GM12892 (cell line): ENCODE measurements around the gene CST8.

Experiments used
- DNase-seq: peaks from one replicate; pipeline ENCODE4 v3.0.0; 2011; ENCODE audit not compliant: insufficient read length
- FAIRE-seq: peaks from 2 replicates; lab custom pipeline; 2011; peaks lifted over from hg19 to GRCh38; lab: Jason Lieb, UNC
- POLR2A ChIP-seq: IDR thresholded peaks from 2 replicates; pipeline ENCODE4 v1.6.1; 2011; ENCODE audit warnings: low read depth, low read length, control low read depth
- POLR2AphosphoS5 ChIP-seq: IDR thresholded peaks from 2 replicates; pipeline ENCODE4 v1.6.1; 2011; ENCODE audit warnings: low read depth, low read length, control low read depth
- TAF1 ChIP-seq: IDR thresholded peaks from 2 replicates; pipeline ENCODE4 v1.6.1; 2011; ENCODE audit warnings: low read depth, mild to moderate bottlenecking, control low read depth, low read length, borderline replicate concordance

CST8 gene

DNA sequence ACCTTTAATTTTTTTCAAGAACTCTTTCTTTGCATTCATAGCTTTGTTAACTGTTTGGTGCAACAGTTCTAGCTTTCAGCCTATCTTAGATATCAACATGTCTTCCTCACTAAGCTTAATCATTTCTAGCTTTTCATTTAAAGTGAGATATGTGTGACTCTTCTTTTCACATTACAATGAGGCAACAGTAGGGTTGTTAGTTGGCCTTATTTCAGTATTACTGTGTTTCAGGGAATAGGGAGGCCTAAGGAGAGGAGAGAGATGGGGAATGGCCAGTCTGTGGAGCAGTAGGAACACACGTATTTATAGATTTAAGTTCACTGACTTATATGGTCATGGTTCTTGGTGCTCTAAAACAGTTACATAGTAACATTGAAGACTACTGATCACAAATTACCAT, 41.6 kb downstream of the CST8 start:
- DNase-seq (no peak), FAIRE-seq (no peak)
- TF ChIP-seq POLR2AphosphoS5 (no peak), TAF1 (no peak), POLR2A (no peak)

DNA sequence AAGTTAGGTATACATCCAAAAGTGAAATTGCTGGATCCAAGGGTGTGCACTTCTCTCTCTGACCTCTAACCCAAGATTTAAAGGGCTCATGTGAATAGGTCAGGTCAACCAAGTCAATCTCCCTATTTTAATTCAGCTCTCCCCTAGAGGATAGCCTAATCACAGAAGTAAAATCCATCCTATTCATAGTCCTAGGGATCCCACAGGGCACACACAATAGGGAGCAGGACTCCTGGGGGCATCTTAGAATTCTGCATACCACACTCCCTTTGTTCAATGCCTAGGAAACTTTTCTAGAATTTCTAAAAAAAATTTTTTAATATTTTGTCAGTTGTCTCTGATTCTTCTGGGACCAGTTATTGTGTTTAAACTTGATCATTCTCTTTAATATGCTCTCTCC, 42.2 kb downstream of the CST8 start:
- no peak for FAIRE-seq
- TF ChIP-seq POLR2A: no peak
- no peak for TF ChIP-seq TAF1
- TF ChIP-seq POLR2AphosphoS5: no peak

DNA sequence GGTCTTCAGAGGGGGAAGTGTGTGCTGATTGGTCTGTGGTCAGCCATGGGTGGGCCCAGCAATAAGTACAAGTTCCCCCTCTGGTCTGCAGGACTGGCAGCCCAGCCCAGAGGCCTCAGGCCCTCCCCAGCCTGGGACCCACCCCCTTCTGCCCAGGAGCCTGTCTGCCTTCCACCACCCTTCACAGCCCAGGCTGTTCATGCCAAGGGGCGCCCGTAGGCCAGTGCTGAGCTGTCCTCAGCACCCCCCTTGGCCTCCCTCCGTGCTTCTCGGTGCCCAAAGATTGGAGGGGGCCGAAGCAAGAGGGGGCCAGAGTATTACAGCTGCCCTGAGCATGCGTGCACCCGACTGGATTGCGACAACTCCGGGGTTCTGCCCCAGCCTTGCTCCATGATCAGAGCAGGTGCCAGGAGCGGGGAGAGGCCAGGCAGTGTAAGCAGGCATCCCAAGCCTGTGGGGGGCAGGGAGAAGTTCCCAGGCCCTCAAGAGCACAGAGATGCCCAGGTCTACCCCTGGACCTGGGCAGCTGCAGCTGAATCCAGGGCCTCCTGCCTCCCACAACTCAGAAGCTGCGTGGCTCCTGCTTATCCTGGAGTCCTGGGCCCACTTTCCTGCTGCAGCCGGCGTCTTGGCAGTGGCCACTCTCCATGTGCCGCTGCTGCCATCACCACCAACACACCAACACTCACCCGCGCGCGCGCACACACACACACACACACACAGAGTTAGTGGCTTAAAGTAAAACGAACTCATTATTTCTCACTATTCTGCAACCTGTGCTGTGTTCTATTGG, 44.1 kb downstream of the CST8 start:
- no peak for TF ChIP-seq POLR2AphosphoS5
- TF ChIP-seq POLR2A: no peak
- no peak for TF ChIP-seq TAF1
- DNase-seq (no peak), FAIRE-seq (no peak)

More for the DNA sequence above, 42.2 kb downstream of the CST8 start:
- DNase-seq: no peak

DNA sequence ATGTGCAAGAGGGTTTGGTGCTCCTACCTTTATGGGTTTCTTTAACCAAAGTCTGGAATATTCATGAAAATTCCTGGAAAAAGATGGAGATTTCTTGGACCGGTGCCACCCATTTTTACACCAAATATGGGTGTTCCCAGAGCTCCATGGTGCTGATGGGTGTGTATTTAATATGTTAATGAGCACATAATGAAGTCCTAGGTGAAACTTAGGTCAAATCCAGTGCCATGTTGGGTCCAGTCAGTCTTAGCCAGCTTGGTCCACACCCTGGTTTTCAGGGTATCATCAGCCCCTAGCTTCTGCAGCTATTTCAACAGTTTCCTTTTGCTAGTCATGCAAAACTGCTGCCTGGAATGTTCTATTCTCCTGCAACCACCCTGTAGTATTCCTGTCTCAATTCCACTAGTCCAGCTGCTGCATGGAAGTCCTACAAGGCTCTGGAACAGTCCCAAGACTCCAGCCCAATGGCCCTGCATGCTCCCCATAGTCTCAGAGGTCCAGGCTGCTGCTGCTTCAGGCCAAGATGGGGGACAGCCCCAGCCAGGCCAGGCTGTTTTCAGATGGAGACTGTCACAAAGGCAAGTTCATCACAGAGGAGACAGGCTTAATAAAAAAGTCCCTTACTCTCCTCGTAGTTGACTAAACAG, 45.5 kb downstream of the CST8 start:
- FAIRE-seq: no peak

DNA sequence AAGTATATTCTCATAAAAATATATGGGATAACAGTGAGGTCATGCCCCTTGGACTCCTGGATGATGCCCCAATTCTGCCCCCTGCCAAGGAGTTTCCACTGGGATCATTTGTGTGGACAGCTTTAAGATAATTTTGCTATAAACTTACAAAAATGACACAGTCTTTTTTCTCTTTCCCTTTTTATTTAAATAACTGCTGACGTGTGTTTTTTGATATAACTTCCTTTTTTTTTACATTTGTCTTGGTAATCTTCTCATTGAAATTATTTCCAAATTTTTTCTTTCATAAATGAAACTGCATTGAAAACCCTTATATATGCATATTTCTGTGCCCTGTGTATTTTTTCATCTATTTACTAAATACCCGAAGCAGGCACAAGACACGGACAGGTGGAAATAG, 46.1 kb downstream of the CST8 start:
- DNase-seq: no peak
- FAIRE-seq: no peak
- no peak for TF ChIP-seq POLR2AphosphoS5
- no peak for TF ChIP-seq POLR2A
- no peak for TF ChIP-seq TAF1

More for the DNA sequence above, 45.5 kb downstream of the CST8 start:
- DNase-seq: no peak
- TF ChIP-seq POLR2AphosphoS5: no peak
- no peak for TF ChIP-seq POLR2A
- no peak for TF ChIP-seq TAF1

DNA sequence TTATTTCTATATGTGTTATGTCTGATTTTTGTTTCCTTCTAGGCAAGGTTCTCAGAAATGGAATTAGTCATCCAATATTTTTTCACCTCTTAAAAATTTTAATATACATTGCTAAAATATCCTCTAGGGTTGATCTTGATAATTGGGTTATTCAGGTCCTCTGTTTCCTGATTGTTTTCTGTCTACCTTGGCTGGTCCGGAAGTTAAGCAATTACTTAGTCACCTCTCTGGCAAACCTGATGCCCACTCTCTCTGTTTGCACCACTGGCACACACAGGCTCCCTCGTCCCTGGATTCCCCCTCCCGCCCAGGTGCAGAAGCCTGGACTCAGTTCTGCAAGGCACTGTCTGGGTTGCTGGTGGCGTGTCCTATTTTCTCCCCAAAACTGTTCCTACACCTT, 49.7 kb downstream of the CST8 start:
- FAIRE-seq (no peak), DNase-seq (no peak)
- TF ChIP-seq POLR2A (no peak), TAF1 (no peak), POLR2AphosphoS5 (no peak)

DNA sequence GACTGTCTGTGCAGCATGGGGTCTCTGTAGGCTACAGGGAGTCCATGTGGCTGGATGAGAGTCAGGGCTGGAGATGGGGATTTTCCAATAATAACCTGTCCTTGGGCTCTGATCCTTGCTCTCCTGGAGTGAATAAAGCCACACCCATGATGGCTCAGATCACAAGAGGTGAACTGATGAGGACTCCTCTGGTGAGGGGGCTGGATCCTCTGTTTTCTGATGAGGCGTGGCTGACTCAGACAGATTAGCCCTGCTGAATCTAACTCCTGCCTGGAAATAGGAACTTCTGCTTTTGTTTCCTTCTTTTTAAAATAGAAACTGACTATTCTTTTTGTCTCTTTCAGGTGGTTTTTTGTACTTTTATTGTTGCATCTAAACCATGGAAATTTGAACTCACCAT, 50.4 kb downstream of the CST8 start:
- DNase-seq (no peak), FAIRE-seq (no peak)
- no peak for TF ChIP-seq TAF1
- no peak for TF ChIP-seq POLR2A
- no peak for TF ChIP-seq POLR2AphosphoS5

DNA sequence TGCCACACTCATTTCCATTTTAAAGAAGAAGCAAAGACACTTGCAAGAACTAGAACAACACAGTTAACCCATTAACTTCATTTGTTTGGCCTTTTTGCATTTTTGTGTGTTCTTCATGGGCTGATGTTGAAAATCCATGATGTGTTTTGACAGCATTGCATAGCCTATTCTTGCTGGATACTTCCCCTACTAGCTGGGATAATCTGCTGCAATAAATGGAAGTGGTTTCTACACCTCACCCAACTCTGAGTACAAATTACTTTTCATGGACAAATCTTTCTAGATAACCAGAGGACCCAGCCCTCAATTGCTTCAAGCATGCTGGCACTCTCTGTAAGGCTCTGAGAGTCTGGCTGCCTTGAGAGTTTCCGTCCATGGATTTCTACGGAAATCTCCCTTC, 50.9 kb downstream of the CST8 start:
- no peak for FAIRE-seq
- no peak for DNase-seq
- TF ChIP-seq TAF1: no peak
- TF ChIP-seq POLR2AphosphoS5: no peak
- TF ChIP-seq POLR2A: no peak

DNA sequence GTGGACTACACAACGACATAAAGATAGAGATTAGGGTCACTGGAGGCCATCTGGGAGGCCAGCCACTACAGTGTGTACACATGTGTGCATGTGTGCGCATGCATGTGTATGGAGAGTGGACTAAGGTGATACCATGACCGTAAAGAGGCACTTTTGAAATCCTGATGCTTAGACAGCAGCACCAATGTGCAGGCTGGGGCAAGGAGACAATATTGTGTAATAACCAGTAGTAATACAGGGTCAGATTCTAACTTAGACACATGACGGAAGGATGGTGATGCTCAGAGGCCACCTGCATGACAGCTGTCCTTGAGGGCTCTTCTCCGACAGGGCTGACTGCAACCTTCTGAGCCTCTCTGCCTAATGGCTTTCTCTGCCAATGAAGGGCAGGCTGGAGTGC, 51.9 kb downstream of the CST8 start:
- no peak for TF ChIP-seq TAF1
- TF ChIP-seq POLR2AphosphoS5: no peak
- TF ChIP-seq POLR2A: no peak
- FAIRE-seq: no peak
- no peak for DNase-seq

DNA sequence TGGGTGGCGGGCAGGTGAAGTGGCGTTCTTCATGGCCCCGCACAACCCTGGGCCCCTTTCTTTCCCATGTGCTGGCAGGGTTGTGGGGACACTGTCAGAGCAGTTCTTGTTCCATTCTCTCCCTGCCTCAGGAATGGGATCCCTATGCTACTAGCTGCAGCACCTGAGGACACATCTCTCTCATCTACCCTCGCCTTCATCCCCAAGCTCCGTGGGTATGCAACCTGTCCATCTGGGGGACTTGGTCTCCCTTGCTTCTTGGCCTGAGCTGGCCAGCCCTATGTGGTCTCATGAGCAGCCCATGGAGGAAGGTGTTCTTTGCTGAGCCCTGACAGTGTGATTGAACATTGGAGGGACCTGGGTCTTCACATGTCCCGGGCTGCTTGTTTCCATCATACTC, 53.2 kb downstream of the CST8 start:
- no peak for TF ChIP-seq POLR2AphosphoS5
- no peak for TF ChIP-seq TAF1
- no peak for TF ChIP-seq POLR2A
- DNase-seq (no peak), FAIRE-seq (no peak)
